Measurements from ENCODE around the gene PCDH11X.
"Not testable (repeated sequence)": the region's sequence is repeated elsewhere in the genome, so short reads cannot be mapped to it uniquely, and the experiment has no call there.

- TF ChIP-seq, protein P1, sequence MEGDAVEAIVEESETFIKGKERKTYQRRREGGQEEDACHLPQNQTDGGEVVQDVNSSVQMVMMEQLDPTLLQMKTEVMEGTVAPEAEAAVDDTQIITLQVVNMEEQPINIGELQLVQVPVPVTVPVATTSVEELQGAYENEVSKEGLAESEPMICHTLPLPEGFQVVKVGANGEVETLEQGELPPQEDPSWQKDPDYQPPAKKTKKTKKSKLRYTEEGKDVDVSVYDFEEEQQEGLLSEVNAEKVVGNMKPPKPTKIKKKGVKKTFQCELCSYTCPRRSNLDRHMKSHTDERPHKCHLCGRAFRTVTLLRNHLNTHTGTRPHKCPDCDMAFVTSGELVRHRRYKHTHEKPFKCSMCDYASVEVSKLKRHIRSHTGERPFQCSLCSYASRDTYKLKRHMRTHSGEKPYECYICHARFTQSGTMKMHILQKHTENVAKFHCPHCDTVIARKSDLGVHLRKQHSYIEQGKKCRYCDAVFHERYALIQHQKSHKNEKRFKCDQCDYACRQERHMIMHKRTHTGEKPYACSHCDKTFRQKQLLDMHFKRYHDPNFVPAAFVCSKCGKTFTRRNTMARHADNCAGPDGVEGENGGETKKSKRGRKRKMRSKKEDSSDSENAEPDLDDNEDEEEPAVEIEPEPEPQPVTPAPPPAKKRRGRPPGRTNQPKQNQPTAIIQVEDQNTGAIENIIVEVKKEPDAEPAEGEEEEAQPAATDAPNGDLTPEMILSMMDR (IDR thresholded peaks at IDR 0.05; ENCODE audit: insufficient read depth, low read length, poor library complexity, severe bottlenecking) = not testable (repeated sequence)
- not testable (repeated sequence) for TF ChIP-seq EZH2phosphoT487 (conservative IDR thresholded peaks at IDR 0.05; ENCODE audit: low read length)
Observed at GRCh38 chrX:91817537-91817936, 38.4 kb downstream of the PCDH11X start.
